HepG2 (cell line): Measurements from ENCODE around the gene NYAP1. TPM values are rescaled to one million over a fixed set of nuclear protein-coding genes. Genes with fewer than 3 reads are reported as not detected.

Source experiments
- ATF6 ChIP-seq: sonication (generic); formaldehyde crosslinking; conservative IDR thresholded peaks from 2 replicates; pipeline ENCODE4 v1.4.0; 2020; ENCODE audit warnings: missing genetic modification reagents
- DNMT1 ChIP-seq: sonication (generic); formaldehyde crosslinking; IDR thresholded peaks from 2 replicates; pipeline ENCODE4 v1.5.1; 2020; ENCODE audit warnings: mild to moderate bottlenecking, missing genetic modification reagents
- DNMT3B ChIP-seq: conservative IDR thresholded peaks from 2 replicates; pipeline ENCODE4 v1.6.1; 2016; ENCODE audit warnings: missing biosample characterization, control low read depth
- HDAC2 ChIP-seq: sonication (generic); formaldehyde crosslinking; IDR thresholded peaks from 2 replicates; pipeline ENCODE4 v1.4.0; 2020; ENCODE audit warnings: missing genetic modification reagents
- HNRNPLL ChIP-seq: fragments of 200-400 bp; formaldehyde crosslinking; IDR thresholded peaks from 2 replicates; pipeline ENCODE4 v1.6.1; 2017; ENCODE audit warnings: mild to moderate bottlenecking, low read depth, low read length; ENCODE audit not compliant: poor library complexity, severe bottlenecking
- ISL2 ChIP-seq: sonication (generic); formaldehyde crosslinking; IDR thresholded peaks from 2 replicates; pipeline ENCODE4 v1.5.0; 2020; ENCODE audit warnings: missing genetic modification reagents
- KMT2B ChIP-seq: IDR thresholded peaks from 2 replicates; pipeline ENCODE4 v1.6.1; 2016; ENCODE audit warnings: missing genetic modification reagents, missing compliant biosample characterization
- MYC ChIP-seq: sonication (generic); formaldehyde crosslinking; IDR thresholded peaks from 2 replicates; pipeline ENCODE4 v1.9.0; 2021; ENCODE audit warnings: missing genetic modification reagents, borderline replicate concordance
- NR2C2 ChIP-seq: sonication (generic); formaldehyde crosslinking; IDR thresholded peaks from 2 replicates; pipeline ENCODE4 v1.4.0; 2020; ENCODE audit warnings: missing genetic modification reagents, mild to moderate bottlenecking, moderate library complexity, borderline replicate concordance
- RARG ChIP-seq: sonication (generic); formaldehyde crosslinking; IDR thresholded peaks from 2 replicates; pipeline ENCODE4 v1.4.0; 2020; ENCODE audit warnings: low read depth, mild to moderate bottlenecking, missing genetic modification reagents
- REST ChIP-seq, 2 experiments: IDR thresholded peaks; 2 replicates each; pipeline ENCODE4 v1.6.1; 2011 to 2012; ENCODE audit warnings: low read length in 2 of 2, borderline replicate concordance in 1 of 2, low read depth in 1 of 2, mild to moderate bottlenecking in 1 of 2, moderate library complexity in 1 of 2
- SIN3A ChIP-seq: IDR thresholded peaks from 2 replicates; pipeline ENCODE4 v1.6.1; 2011; ENCODE audit warnings: low read depth, mild to moderate bottlenecking, control low read depth, low read length, borderline replicate concordance
- TOE1 ChIP-seq: sonication (generic); formaldehyde crosslinking; IDR thresholded peaks from 2 replicates; pipeline ENCODE4 v1.4.0; 2020; ENCODE audit warnings: mild to moderate bottlenecking, missing genetic modification reagents
- ZBTB20 ChIP-seq: sonication (generic); formaldehyde crosslinking; IDR thresholded peaks from 2 replicates; pipeline ENCODE4 v1.8.1; 2023; ENCODE audit warnings: missing genetic modification reagents, low read depth, mild to moderate bottlenecking, borderline replicate concordance
- ZNF143 ChIP-seq: sonication (generic); formaldehyde crosslinking; IDR thresholded peaks from 2 replicates; pipeline ENCODE4 v1.4.0; 2020; ENCODE audit warnings: missing genetic modification reagents
- ZNF557 ChIP-seq: sonication (generic); formaldehyde crosslinking; IDR thresholded peaks from 2 replicates; pipeline ENCODE4 v1.4.0; 2020; ENCODE audit warnings: missing genetic modification reagents
- ZNF776 ChIP-seq: sonication (generic); formaldehyde crosslinking; IDR thresholded peaks from 2 replicates; pipeline ENCODE4 v1.4.0; 2020; ENCODE audit warnings: mild to moderate bottlenecking, missing genetic modification reagents
- ZNF777 ChIP-seq: sonication (generic); formaldehyde crosslinking; IDR thresholded peaks from 2 replicates; pipeline ENCODE4 v1.4.0; 2020; ENCODE audit warnings: missing genetic modification reagents
- ZNF782 ChIP-seq: sonication (generic); formaldehyde crosslinking; IDR thresholded peaks from 2 replicates; pipeline ENCODE4 v1.4.0; 2020; ENCODE audit warnings: missing genetic modification reagents, mild to moderate bottlenecking, borderline replicate concordance
- ZNF878 ChIP-seq: sonication (generic); formaldehyde crosslinking; IDR thresholded peaks from 2 replicates; pipeline ENCODE4 v1.8.1; 2023; ENCODE audit warnings: mild to moderate bottlenecking, missing genetic modification reagents, moderate library complexity
- polyA plus RNA-seq, 8 experiments: library from polyadenylated mRNA; depleted of rRNA in 3 of 8; stranded (reverse) in 7 of 8; unstranded in 1 of 8; fragments of >200 nt; fragmentation: Illumina TruSeq in 4 of 8; extraction: Trizol in 4 of 8; gene quantifications; 2 replicates each; pipeline versions ENCODE4 v1.2.1 to v1.2.3, GENCODE V29; 2011 to 2016; ENCODE audit warnings: low read depth in 4 of 8, missing spikeins in 1 of 8, mixed read lengths in 1 of 8; ENCODE audit not compliant: insufficient read depth in 1 of 8
- total RNA-seq, 5 experiments: library from RNA; depleted of rRNA; stranded (reverse); fragments of >200 nt; fragmentation: Illumina TruSeq; extraction: Trizol; gene quantifications; 2 replicates each; pipeline ENCODE4 v1.2.3, GENCODE V29; 2016; ENCODE audit warnings: low read depth in 1 of 5
- TF ChIP-seq, protein P1 (sequence below): sonication (generic); formaldehyde crosslinking; IDR thresholded peaks from 2 replicates; pipeline ENCODE4 v1.5.0; 2020; ENCODE audit warnings: missing genetic modification reagents
- TF ChIP-seq, protein P2 (sequence below): sonication (generic); formaldehyde crosslinking; IDR thresholded peaks from 2 replicates; pipeline ENCODE4 v1.8.1; 2023; ENCODE audit warnings: mild to moderate bottlenecking, inconsistent platforms, moderate library complexity, missing genetic modification reagents, borderline replicate concordance

The NYAP1 gene
- total and polyA plus RNA-seq, 2 of the 13 experiments (the other 11 are each of a cell fraction or from before 2014, with no cell fraction given), result 0.15 to 0.46 TPM

DNA sequence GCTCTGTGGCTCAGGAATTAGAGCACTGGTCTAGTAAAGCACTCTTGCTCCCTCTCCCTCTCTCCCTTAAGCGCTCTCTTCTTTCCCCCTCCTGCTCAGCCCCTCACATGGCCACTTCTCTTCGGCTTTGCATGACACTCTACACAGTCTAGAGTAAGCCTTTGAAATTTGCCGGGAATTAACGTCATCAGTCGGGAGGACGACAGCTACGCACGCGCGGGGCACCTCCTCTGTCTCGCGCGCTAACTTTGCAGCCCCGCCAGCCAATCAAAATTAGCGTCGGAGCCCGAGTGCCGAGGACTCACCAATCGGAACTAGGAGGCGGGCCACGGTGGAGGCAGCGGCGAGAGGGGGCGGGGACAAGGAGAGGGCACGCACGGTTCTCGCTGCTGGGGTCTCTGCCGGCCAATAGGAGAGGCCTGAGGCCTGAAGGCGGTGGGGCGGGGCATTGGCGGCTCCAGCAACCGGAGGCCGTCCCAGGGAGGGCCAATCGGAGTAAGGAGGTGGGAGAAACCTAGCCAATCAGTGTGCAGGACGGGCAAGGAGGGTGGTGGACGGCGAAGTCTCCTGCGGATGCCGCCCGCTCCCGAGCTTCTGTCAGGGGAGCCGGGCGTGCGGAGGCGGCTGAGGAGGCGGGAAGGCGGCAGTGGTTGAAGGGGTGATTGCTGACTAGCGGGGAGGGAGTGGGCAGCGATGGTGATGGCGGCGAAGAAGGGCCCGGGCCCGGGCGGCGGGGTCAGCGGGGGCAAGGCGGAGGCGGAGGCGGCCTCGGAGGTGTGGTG, 55.1 kb downstream of the NYAP1 start, which contains the start of gene AGFG2 (continued):
- TF ChIP-seq DNMT1 (CRISPR knock-in tag) (no peak), ZNF776 (CRISPR knock-in tag) (no peak; the same call in 1 of the 2 replicates), ATF6 (no peak), ZNF878 (peak; percentile 99), ZNF777 (peak; percentile 42; the same call in 1 of the 2 replicates), ZNF782 (CRISPR knock-in tag) (no peak; the same call in 1 of the 2 replicates), NR2C2 (peak; percentile 58), TOE1 (CRISPR knock-in tag) (no peak), ZNF143 (CRISPR knock-in tag) (no peak), MYC (CRISPR knock-in tag) (peak; percentile 38; the same call in 1 of the 2 replicates), HNRNPLL (peak; percentile 76), HDAC2 (CRISPR knock-in tag) (peak; percentile 77), DNMT3B (CRISPR knock-in tag) (no peak), ISL2 (CRISPR knock-in tag) (no peak), RARG (CRISPR knock-in tag) (no peak), KMT2B (peak; percentile 56; the same call in 1 of the 2 replicates), SIN3A (peak; percentile 99), REST (IDR thresholded peaks at IDR 0.05; ENCODE audit: borderline replicate concordance in 1 of 2, low read depth in 1 of 2, low read length in 2 of 2) (peak in 1 of 2 experiments; percentile 51; a peak in 2 of 4 replicates), ZNF557 (CRISPR knock-in tag) (no peak), ZBTB20 (CRISPR knock-in tag) (peak; percentile 17; the same call in 1 of the 2 replicates)
- TF ChIP-seq, protein P1, sequence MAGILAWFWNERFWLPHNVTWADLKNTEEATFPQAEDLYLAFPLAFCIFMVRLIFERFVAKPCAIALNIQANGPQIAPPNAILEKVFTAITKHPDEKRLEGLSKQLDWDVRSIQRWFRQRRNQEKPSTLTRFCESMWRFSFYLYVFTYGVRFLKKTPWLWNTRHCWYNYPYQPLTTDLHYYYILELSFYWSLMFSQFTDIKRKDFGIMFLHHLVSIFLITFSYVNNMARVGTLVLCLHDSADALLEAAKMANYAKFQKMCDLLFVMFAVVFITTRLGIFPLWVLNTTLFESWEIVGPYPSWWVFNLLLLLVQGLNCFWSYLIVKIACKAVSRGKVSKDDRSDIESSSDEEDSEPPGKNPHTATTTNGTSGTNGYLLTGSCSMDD, result no peak
- TF ChIP-seq, protein P2, sequence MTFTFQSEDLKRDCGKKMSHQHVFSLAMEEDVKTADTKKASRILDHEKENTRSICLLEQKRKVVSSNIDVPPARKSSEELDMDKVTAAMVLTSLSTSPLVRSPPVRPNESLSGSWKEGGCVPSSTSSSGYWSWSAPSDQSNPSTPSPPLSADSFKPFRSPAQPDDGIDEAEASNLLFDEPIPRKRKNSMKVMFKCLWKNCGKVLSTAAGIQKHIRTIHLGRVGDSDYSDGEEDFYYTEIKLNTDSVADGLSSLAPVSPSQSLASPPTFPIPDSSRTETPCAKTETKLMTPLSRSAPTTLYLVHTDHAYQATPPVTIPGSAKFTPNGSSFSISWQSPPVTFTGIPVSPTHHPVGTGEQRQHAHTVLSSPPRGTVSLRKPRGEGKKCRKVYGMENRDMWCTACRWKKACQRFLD (CRISPR knock-in tag), result no peak; the same call in 1 of the 2 replicates
